Measurements from ENCODE around the gene PRPF8. TPM values are rescaled to one million over a fixed set of nuclear protein-coding genes. Genes with fewer than 3 reads are reported as not detected.

PRPF8 gene
- total and polyA plus RNA-seq, 2 donors (not counting 1 experiment from before 2014, with no cell fraction given), result 177 to 423 TPM

GRCh38 chr17:1733759-1734158 lies 49.1 kb upstream of the PRPF8 start:
- TF ChIP-seq EZH2 (IDR thresholded peaks at IDR 0.05; ENCODE audit: borderline replicate concordance, insufficient read depth, low read depth, low read length, poor library complexity, severe bottlenecking), result no peak
- TF ChIP-seq CTCF (IDR thresholded peaks at IDR 0.05), result no peak
- Mint-ChIP-seq H3K27me3 (no peaks in the 10 kb centered on the region), H3K4me3 (peak overlapping the region; percentile 37), H3K9me3 (ENCODE audit: insufficient read depth) (no peaks in the 10 kb centered on the region), H3K27ac (peak overlapping the region; percentile 63), H3K4me1 (peaks cover 40% of the 10 kb centered on the region)
- no peak overlapping the region for H3K9ac ChIP-seq (ENCODE audit: low read length)
- peaks cover 0 to 52% of the 10 kb centered on the region in 2 experiments for H3K36me3 ChIP-seq (replicated peaks in 1 of 2; ENCODE audit: control extremely low read depth in 1 of 2, control insufficient read depth in 1 of 2, extremely low read depth in 1 of 2, insufficient read depth in 2 of 2, low read length in 1 of 2)
- H4K20me1 ChIP-seq (ENCODE audit: control insufficient read depth, insufficient read depth, low read length, poor library complexity, severe bottlenecking), result peaks cover 45% of the 10 kb centered on the region
- peak overlapping the region; percentile 49 for H3K4me2 ChIP-seq (replicated peaks; ENCODE audit: low read depth, low read length, poor library complexity, severe bottlenecking)
- peaks cover 14 to 28% of the 10 kb centered on the region in 2 donors for H3K4me1 ChIP-seq (ENCODE audit: control insufficient read depth in 2 of 2, insufficient read depth in 2 of 2, low read length in 2 of 2)
- H3K27me3 ChIP-seq (replicated peaks in 1 of 4; ENCODE audit: control extremely low read depth in 1 of 4, control insufficient read depth in 3 of 4, insufficient read depth in 4 of 4, low read length in 3 of 4), result no peaks in the 10 kb centered on the region
- intact Hi-C loops (cut with micrococcal nuclease), result loop anchor here (1.0 to 2.0 kb wide), 2 partner anchors 29 to 38 kb away; partner anchors contain the start of gene SERPINF1
- no peak overlapping the region for H3K27ac ChIP-seq (ENCODE audit: low read length in 2 of 2)
- CTCF ChIA-PET, result interaction anchor here (1.2 to 5.6 kb wide), 5 partner anchors 9 to 85 kb away, joined by 3 to 61 read pairs (median 6); no protein-coding TSS in a partner anchor
- H3K4me3 ChIP-seq (ENCODE audit: control extremely low read depth in 1 of 5, extremely low read depth in 1 of 5, insufficient read depth in 1 of 5, low read depth in 2 of 5, low read length in 4 of 5), result no peak overlapping the region
- no peak for ATAC-seq (ENCODE audit: low read depth)
- H3K79me2 ChIP-seq (ENCODE audit: control insufficient read depth, insufficient read depth, low read length), result no peaks in the 10 kb centered on the region
- H3K9me3 ChIP-seq (ENCODE audit: control extremely low read depth in 1 of 3, control insufficient read depth in 2 of 3, insufficient read depth in 1 of 3, low read length in 2 of 3), result peaks cover 0 to 2% (median 0%) of the 10 kb centered on the region in 3 donors
- H2AFZ ChIP-seq (ENCODE audit: insufficient read depth, low read depth, low read length, poor library complexity, severe bottlenecking), result no peak overlapping the region
- 93% methylated on average over 38 of the region's 38 CpGs for WGBS (ENCODE audit: insufficient coverage)
- DNase-seq, result no peak
- POLR2A ChIA-PET, result interaction anchor here (1.2 to 4.9 kb wide), 9 partner anchors 9 to 96 kb away, joined by 3 to 33 read pairs (median 19); partner anchors contain the start of genes RPA1, SERPINF1, SMYD4 and WDR81

GRCh38 chr17:1732833-1733321 lies 48.2 kb upstream of the PRPF8 start:
- H3K9me3 Mint-ChIP-seq (ENCODE audit: insufficient read depth), result no peaks in the 10 kb centered on the region
- WGBS (ENCODE audit: insufficient coverage), result 1% methylated on average over 11 of the region's 11 CpGs
- Histone ChIP-seq H3K27ac (ENCODE audit: low read length in 2 of 2) (peak overlapping the region; percentile 49 to 64), H3K27me3 (replicated peaks in 1 of 4; ENCODE audit: control extremely low read depth in 1 of 4, control insufficient read depth in 3 of 4, insufficient read depth in 4 of 4, low read length in 3 of 4) (no peaks in the 10 kb centered on the region), H3K9me3 (ENCODE audit: control extremely low read depth in 1 of 3, control insufficient read depth in 2 of 3, insufficient read depth in 1 of 3, low read length in 2 of 3) (peaks cover 0 to 2% (median 0%) of the 10 kb centered on the region in 3 donors), H3K4me3 (ENCODE audit: control extremely low read depth in 1 of 5, extremely low read depth in 1 of 5, insufficient read depth in 1 of 5, low read depth in 2 of 5, low read length in 4 of 5) (no peak overlapping the region), H3K9ac (ENCODE audit: low read length) (no peak overlapping the region), H3K36me3 (replicated peaks in 1 of 2; ENCODE audit: control extremely low read depth in 1 of 2, control insufficient read depth in 1 of 2, extremely low read depth in 1 of 2, insufficient read depth in 2 of 2, low read length in 1 of 2) (peaks cover 0 to 53% of the 10 kb centered on the region in 2 experiments), H3K79me2 (ENCODE audit: control insufficient read depth, insufficient read depth, low read length) (peaks cover 4% of the 10 kb centered on the region), H2AFZ (ENCODE audit: insufficient read depth, low read depth, low read length, poor library complexity, severe bottlenecking) (peak overlapping the region; percentile 3), H3K4me2 (replicated peaks; ENCODE audit: low read depth, low read length, poor library complexity, severe bottlenecking) (peak overlapping the region; percentile 49), H4K20me1 (ENCODE audit: control insufficient read depth, insufficient read depth, low read length, poor library complexity, severe bottlenecking) (peaks cover 48% of the 10 kb centered on the region), H3K4me1 (ENCODE audit: control insufficient read depth in 2 of 2, insufficient read depth in 2 of 2, low read length in 2 of 2) (peaks cover 14 to 34% of the 10 kb centered on the region in 2 donors)
- intact Hi-C loops (cut with micrococcal nuclease), result loop anchor here (1.0 to 2.0 kb wide), 3 partner anchors 9 to 38 kb away; partner anchors contain the start of genes SERPINF1 and WDR81
- H3K27me3 Mint-ChIP-seq, result no peaks in the 10 kb centered on the region
- POLR2A ChIA-PET, result interaction anchor here (1.1 to 4.9 kb wide), 10 partner anchors 8 to 97 kb away, joined by 3 to 33 read pairs (median 17); partner anchors contain the start of genes RPA1, SERPINF1, SMYD4 and WDR81
- peak overlapping the region; percentile 72 for H3K4me3 Mint-ChIP-seq
- CTCF ChIA-PET, result interaction anchor here (0.9 to 5.6 kb wide), 10 partner anchors 8 to 84 kb away, joined by 3 to 61 read pairs (median 4); no protein-coding TSS in a partner anchor
- H3K4me1 Mint-ChIP-seq, result peaks cover 45% of the 10 kb centered on the region
- DNase-seq, result peak; percentile 60
- TF ChIP-seq EZH2 (IDR thresholded peaks at IDR 0.05; ENCODE audit: borderline replicate concordance, insufficient read depth, low read depth, low read length, poor library complexity, severe bottlenecking) (no peak), CTCF (IDR thresholded peaks at IDR 0.05) (no peak)
- peak; percentile 88 for ATAC-seq (ENCODE audit: low read depth)
- peak overlapping the region; percentile 95 for H3K27ac Mint-ChIP-seq

Data from B cell (primary cell).